Measurements from ENCODE around the gene IFNL1. TPM values are rescaled to one million over a fixed set of nuclear protein-coding genes. Genes with fewer than 3 reads are reported as not detected.

The IFNL1 gene
- total RNA-seq, 1 experiment from 2014 or later: not detected

DNA sequence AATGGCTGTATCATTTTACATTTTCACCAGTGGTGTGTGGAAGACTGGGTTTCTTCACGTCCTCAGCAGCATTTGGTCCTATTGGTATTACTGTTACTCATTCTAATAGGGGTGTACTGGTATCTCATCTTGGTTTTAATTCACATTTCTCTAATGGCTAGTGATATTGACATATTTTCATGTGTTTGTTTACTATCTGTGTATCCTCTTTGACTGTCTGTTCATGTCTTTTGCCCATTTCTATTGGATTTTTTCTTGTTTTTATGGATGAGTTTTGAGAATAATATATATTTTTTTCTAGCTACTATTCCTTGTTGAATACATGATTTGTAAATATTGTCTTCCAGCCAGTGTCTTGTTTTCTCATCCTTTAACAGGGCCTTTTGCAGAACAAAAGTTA lies 14.2 kb upstream of the IFNL1 start (continued):
- TF ChIP-seq GTF2I (CRISPR knock-in tag; conservative IDR thresholded peaks at IDR 0.05): no peak
- TF ChIP-seq RELA (CRISPR knock-in tag; IDR thresholded peaks at IDR 0.05; ENCODE audit: borderline replicate concordance): no peak

DNA sequence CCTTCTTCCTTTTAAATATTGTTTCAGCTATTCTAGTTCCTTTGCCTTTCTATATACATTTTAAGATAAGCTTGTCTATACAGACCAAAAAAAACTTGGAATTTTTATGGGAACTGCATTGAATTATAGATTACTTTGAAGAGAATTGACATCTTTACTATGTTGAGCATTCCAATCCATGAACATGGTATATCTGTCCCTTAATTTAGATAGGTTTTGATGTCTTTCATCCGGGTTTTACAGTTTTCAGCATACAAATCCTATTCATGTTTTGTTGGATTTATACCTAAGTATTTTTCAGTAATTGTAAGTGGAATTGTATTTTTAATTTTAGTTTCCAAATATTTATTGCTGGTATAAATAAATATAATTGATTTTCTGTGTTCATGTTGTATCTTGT lies 12.2 kb upstream of the IFNL1 start:
- H3K4me1 Mint-ChIP-seq: no peaks in the 10 kb centered on the region
- ChIA-PET POLR2A (no interaction called here), CTCF (no interaction called here)
- H3K27me3 Mint-ChIP-seq (ENCODE audit: low read depth): peaks cover 63% of the 10 kb centered on the region
- TF ChIP-seq SMAD4 (CRISPR knock-in tag; IDR thresholded peaks at IDR 0.05) (no peak), ZNF121 (CRISPR knock-in tag; IDR thresholded peaks at IDR 0.05) (no peak), JAZF1 (CRISPR knock-in tag; IDR thresholded peaks at IDR 0.05) (no peak), TEAD1 (CRISPR knock-in tag; IDR thresholded peaks at IDR 0.05) (no peak), CREM (CRISPR knock-in tag; IDR thresholded peaks at IDR 0.05) (no peak), ZNF423 (CRISPR knock-in tag; IDR thresholded peaks at IDR 0.05) (no peak), HMGA2 (CRISPR knock-in tag; IDR thresholded peaks at IDR 0.05) (no peak), ETV6 (CRISPR knock-in tag; IDR thresholded peaks at IDR 0.05) (no peak), CBFB (CRISPR knock-in tag; IDR thresholded peaks at IDR 0.05; ENCODE audit: low read depth) (no peak), NFYB (CRISPR knock-in tag; conservative IDR thresholded peaks at IDR 0.05; ENCODE audit: low read depth) (no peak)
- TF ChIP-seq, protein P1, sequence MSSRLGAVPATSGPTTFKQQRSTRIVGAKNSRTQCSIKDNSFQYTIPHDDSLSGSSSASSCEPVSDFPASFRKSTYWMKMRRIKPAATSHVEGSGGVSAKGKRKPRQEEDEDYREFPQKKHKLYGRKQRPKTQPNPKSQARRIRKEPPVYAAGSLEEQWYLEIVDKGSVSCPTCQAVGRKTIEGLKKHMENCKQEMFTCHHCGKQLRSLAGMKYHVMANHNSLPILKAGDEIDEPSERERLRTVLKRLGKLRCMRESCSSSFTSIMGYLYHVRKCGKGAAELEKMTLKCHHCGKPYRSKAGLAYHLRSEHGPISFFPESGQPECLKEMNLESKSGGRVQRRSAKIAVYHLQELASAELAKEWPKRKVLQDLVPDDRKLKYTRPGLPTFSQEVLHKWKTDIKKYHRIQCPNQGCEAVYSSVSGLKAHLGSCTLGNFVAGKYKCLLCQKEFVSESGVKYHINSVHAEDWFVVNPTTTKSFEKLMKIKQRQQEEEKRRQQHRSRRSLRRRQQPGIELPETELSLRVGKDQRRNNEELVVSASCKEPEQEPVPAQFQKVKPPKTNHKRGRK (CRISPR knock-in tag; IDR thresholded peaks at IDR 0.05; ENCODE audit: borderline replicate concordance): no peak
- TF ChIP-seq, protein P2, sequence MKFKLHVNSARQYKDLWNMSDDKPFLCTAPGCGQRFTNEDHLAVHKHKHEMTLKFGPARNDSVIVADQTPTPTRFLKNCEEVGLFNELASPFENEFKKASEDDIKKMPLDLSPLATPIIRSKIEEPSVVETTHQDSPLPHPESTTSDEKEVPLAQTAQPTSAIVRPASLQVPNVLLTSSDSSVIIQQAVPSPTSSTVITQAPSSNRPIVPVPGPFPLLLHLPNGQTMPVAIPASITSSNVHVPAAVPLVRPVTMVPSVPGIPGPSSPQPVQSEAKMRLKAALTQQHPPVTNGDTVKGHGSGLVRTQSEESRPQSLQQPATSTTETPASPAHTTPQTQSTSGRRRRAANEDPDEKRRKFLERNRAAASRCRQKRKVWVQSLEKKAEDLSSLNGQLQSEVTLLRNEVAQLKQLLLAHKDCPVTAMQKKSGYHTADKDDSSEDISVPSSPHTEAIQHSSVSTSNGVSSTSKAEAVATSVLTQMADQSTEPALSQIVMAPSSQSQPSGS (CRISPR knock-in tag; IDR thresholded peaks at IDR 0.05; ENCODE audit: borderline replicate concordance, low read depth): no peak
- TF ChIP-seq, protein P3, sequence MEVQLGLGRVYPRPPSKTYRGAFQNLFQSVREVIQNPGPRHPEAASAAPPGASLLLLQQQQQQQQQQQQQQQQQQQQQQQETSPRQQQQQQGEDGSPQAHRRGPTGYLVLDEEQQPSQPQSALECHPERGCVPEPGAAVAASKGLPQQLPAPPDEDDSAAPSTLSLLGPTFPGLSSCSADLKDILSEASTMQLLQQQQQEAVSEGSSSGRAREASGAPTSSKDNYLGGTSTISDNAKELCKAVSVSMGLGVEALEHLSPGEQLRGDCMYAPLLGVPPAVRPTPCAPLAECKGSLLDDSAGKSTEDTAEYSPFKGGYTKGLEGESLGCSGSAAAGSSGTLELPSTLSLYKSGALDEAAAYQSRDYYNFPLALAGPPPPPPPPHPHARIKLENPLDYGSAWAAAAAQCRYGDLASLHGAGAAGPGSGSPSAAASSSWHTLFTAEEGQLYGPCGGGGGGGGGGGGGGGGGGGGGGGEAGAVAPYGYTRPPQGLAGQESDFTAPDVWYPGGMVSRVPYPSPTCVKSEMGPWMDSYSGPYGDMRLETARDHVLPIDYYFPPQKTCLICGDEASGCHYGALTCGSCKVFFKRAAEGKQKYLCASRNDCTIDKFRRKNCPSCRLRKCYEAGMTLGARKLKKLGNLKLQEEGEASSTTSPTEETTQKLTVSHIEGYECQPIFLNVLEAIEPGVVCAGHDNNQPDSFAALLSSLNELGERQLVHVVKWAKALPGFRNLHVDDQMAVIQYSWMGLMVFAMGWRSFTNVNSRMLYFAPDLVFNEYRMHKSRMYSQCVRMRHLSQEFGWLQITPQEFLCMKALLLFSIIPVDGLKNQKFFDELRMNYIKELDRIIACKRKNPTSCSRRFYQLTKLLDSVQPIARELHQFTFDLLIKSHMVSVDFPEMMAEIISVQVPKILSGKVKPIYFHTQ (CRISPR knock-in tag; IDR thresholded peaks at IDR 0.05): no peak
- TF ChIP-seq, protein P4, sequence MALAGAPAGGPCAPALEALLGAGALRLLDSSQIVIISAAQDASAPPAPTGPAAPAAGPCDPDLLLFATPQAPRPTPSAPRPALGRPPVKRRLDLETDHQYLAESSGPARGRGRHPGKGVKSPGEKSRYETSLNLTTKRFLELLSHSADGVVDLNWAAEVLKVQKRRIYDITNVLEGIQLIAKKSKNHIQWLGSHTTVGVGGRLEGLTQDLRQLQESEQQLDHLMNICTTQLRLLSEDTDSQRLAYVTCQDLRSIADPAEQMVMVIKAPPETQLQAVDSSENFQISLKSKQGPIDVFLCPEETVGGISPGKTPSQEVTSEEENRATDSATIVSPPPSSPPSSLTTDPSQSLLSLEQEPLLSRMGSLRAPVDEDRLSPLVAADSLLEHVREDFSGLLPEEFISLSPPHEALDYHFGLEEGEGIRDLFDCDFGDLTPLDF (CRISPR knock-in tag; IDR thresholded peaks at IDR 0.05): no peak
- TF ChIP-seq, protein P5, sequence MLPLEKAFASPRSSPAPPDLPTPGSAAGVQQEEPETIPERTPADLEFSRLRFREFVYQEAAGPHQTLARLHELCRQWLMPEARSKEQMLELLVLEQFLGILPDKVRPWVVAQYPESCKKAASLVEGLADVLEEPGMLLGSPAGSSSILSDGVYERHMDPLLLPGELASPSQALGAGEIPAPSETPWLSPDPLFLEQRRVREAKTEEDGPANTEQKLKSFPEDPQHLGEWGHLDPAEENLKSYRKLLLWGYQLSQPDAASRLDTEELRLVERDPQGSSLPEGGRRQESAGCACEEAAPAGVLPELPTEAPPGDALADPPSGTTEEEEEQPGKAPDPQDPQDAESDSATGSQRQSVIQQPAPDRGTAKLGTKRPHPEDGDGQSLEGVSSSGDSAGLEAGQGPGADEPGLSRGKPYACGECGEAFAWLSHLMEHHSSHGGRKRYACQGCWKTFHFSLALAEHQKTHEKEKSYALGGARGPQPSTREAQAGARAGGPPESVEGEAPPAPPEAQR (CRISPR knock-in tag; IDR thresholded peaks at IDR 0.05): no peak
- TF ChIP-seq, protein P6, sequence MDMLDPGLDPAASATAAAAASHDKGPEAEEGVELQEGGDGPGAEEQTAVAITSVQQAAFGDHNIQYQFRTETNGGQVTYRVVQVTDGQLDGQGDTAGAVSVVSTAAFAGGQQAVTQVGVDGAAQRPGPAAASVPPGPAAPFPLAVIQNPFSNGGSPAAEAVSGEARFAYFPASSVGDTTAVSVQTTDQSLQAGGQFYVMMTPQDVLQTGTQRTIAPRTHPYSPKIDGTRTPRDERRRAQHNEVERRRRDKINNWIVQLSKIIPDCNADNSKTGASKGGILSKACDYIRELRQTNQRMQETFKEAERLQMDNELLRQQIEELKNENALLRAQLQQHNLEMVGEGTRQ (CRISPR knock-in tag; IDR thresholded peaks at IDR 0.05): no peak
- ATAC-seq: no peak
- no peaks in the 10 kb centered on the region for H3K36me3 Mint-ChIP-seq
- H3K9me3 Mint-ChIP-seq: peaks cover 8% of the 10 kb centered on the region
- DNase-seq (ENCODE audit: low spot score): no peak
- no peak overlapping the region for H3K4me3 Mint-ChIP-seq
- no peak overlapping the region for H3K27ac Mint-ChIP-seq

Measured in WTC11 (cell line).